Measurements from ENCODE around the gene CERK.

DNA sequence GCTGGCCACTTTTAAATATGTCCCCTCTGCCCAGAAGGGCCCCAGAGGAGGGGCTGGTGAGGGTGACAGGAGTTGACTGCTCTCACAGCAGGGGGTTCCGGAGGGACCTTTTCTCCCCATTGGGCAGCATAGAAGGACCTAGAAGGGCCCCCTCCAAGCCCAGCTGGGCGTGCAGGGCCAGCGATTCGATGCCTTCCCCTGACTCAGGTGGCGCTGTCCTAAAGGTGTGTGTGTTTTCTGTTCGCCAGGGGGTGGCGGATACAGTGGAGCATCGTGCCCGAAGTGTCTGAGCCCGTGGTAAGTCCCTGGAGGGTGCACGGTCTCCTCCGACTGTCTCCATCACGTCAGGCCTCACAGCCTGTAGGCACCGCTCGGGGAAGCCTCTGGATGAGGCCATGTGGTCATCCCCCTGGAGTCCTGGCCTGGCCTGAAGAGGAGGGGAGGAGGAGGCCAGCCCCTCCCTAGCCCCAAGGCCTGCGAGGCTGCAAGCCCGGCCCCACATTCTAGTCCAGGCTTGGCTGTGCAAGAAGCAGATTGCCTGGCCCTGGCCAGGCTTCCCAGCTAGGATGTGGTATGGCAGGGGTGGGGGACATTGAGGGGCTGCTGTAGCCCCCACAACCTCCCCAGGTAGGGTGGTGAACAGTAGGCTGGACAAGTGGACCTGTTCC, 71.3 kb downstream of the CERK start:
- TF ChIP-seq, protein P1, sequence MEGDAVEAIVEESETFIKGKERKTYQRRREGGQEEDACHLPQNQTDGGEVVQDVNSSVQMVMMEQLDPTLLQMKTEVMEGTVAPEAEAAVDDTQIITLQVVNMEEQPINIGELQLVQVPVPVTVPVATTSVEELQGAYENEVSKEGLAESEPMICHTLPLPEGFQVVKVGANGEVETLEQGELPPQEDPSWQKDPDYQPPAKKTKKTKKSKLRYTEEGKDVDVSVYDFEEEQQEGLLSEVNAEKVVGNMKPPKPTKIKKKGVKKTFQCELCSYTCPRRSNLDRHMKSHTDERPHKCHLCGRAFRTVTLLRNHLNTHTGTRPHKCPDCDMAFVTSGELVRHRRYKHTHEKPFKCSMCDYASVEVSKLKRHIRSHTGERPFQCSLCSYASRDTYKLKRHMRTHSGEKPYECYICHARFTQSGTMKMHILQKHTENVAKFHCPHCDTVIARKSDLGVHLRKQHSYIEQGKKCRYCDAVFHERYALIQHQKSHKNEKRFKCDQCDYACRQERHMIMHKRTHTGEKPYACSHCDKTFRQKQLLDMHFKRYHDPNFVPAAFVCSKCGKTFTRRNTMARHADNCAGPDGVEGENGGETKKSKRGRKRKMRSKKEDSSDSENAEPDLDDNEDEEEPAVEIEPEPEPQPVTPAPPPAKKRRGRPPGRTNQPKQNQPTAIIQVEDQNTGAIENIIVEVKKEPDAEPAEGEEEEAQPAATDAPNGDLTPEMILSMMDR (IDR thresholded peaks at IDR 0.05), result no peak
- TF ChIP-seq, protein P2, sequence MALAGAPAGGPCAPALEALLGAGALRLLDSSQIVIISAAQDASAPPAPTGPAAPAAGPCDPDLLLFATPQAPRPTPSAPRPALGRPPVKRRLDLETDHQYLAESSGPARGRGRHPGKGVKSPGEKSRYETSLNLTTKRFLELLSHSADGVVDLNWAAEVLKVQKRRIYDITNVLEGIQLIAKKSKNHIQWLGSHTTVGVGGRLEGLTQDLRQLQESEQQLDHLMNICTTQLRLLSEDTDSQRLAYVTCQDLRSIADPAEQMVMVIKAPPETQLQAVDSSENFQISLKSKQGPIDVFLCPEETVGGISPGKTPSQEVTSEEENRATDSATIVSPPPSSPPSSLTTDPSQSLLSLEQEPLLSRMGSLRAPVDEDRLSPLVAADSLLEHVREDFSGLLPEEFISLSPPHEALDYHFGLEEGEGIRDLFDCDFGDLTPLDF (CRISPR knock-in tag; IDR thresholded peaks at IDR 0.05), result no peak
- TF ChIP-seq, protein P3, sequence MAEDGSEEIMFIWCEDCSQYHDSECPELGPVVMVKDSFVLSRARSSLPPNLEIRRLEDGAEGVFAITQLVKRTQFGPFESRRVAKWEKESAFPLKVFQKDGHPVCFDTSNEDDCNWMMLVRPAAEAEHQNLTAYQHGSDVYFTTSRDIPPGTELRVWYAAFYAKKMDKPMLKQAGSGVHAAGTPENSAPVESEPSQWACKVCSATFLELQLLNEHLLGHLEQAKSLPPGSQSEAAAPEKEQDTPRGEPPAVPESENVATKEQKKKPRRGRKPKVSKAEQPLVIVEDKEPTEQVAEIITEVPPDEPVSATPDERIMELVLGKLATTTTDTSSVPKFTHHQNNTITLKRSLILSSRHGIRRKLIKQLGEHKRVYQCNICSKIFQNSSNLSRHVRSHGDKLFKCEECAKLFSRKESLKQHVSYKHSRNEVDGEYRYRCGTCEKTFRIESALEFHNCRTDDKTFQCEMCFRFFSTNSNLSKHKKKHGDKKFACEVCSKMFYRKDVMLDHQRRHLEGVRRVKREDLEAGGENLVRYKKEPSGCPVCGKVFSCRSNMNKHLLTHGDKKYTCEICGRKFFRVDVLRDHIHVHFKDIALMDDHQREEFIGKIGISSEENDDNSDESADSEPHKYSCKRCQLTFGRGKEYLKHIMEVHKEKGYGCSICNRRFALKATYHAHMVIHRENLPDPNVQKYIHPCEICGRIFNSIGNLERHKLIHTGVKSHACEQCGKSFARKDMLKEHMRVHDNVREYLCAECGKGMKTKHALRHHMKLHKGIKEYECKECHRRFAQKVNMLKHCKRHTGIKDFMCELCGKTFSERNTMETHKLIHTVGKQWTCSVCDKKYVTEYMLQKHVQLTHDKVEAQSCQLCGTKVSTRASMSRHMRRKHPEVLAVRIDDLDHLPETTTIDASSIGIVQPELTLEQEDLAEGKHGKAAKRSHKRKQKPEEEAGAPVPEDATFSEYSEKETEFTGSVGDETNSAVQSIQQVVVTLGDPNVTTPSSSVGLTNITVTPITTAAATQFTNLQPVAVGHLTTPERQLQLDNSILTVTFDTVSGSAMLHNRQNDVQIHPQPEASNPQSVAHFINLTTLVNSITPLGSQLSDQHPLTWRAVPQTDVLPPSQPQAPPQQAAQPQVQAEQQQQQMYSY (CRISPR knock-in tag; IDR thresholded peaks at IDR 0.05), result no peak
- TF ChIP-seq, protein P4, sequence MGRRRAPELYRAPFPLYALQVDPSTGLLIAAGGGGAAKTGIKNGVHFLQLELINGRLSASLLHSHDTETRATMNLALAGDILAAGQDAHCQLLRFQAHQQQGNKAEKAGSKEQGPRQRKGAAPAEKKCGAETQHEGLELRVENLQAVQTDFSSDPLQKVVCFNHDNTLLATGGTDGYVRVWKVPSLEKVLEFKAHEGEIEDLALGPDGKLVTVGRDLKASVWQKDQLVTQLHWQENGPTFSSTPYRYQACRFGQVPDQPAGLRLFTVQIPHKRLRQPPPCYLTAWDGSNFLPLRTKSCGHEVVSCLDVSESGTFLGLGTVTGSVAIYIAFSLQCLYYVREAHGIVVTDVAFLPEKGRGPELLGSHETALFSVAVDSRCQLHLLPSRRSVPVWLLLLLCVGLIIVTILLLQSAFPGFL (CRISPR knock-in tag; IDR thresholded peaks at IDR 0.05; ENCODE audit: borderline replicate concordance), result no peak
- TF ChIP-seq ELF4 (CRISPR knock-in tag; IDR thresholded peaks at IDR 0.05; ENCODE audit: low read depth) (no peak), MYBL2 (CRISPR knock-in tag; IDR thresholded peaks at IDR 0.05) (no peak), IRF2 (CRISPR knock-in tag; IDR thresholded peaks at IDR 0.05; ENCODE audit: borderline replicate concordance, low read depth) (no peak), FOXP1 (CRISPR knock-in tag; IDR thresholded peaks at IDR 0.05; ENCODE audit: borderline replicate concordance) (no peak), NR3C1 (CRISPR knock-in tag; conservative IDR thresholded peaks at IDR 0.05; ENCODE audit: low read depth) (no peak), ZNF263 (CRISPR knock-in tag; IDR thresholded peaks at IDR 0.05; ENCODE audit: low read depth) (no peak), NFYB (CRISPR knock-in tag; conservative IDR thresholded peaks at IDR 0.05; ENCODE audit: low read depth) (no peak)
- TF ChIP-seq, protein P5, sequence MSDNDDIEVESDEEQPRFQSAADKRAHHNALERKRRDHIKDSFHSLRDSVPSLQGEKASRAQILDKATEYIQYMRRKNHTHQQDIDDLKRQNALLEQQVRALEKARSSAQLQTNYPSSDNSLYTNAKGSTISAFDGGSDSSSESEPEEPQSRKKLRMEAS (CRISPR knock-in tag; IDR thresholded peaks at IDR 0.05), result no peak
- TF ChIP-seq, protein P6, sequence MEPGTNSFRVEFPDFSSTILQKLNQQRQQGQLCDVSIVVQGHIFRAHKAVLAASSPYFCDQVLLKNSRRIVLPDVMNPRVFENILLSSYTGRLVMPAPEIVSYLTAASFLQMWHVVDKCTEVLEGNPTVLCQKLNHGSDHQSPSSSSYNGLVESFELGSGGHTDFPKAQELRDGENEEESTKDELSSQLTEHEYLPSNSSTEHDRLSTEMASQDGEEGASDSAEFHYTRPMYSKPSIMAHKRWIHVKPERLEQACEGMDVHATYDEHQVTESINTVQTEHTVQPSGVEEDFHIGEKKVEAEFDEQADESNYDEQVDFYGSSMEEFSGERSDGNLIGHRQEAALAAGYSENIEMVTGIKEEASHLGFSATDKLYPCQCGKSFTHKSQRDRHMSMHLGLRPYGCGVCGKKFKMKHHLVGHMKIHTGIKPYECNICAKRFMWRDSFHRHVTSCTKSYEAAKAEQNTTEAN (CRISPR knock-in tag; IDR thresholded peaks at IDR 0.05), result no peak
- TF ChIP-seq, protein P7, sequence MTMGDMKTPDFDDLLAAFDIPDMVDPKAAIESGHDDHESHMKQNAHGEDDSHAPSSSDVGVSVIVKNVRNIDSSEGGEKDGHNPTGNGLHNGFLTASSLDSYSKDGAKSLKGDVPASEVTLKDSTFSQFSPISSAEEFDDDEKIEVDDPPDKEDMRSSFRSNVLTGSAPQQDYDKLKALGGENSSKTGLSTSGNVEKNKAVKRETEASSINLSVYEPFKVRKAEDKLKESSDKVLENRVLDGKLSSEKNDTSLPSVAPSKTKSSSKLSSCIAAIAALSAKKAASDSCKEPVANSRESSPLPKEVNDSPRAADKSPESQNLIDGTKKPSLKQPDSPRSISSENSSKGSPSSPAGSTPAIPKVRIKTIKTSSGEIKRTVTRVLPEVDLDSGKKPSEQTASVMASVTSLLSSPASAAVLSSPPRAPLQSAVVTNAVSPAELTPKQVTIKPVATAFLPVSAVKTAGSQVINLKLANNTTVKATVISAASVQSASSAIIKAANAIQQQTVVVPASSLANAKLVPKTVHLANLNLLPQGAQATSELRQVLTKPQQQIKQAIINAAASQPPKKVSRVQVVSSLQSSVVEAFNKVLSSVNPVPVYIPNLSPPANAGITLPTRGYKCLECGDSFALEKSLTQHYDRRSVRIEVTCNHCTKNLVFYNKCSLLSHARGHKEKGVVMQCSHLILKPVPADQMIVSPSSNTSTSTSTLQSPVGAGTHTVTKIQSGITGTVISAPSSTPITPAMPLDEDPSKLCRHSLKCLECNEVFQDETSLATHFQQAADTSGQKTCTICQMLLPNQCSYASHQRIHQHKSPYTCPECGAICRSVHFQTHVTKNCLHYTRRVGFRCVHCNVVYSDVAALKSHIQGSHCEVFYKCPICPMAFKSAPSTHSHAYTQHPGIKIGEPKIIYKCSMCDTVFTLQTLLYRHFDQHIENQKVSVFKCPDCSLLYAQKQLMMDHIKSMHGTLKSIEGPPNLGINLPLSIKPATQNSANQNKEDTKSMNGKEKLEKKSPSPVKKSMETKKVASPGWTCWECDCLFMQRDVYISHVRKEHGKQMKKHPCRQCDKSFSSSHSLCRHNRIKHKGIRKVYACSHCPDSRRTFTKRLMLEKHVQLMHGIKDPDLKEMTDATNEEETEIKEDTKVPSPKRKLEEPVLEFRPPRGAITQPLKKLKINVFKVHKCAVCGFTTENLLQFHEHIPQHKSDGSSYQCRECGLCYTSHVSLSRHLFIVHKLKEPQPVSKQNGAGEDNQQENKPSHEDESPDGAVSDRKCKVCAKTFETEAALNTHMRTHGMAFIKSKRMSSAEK (CRISPR knock-in tag; IDR thresholded peaks at IDR 0.05; ENCODE audit: borderline replicate concordance), result no peak

All from WTC11 (cell line).